C1 segment of cervical spinal cord (tissue), 14 donors: Measurements from ENCODE around the gene GCM1.
"Not testable (repeated sequence)": the region's sequence is repeated elsewhere in the genome, so short reads cannot be mapped to it uniquely, and the experiment has no call there.

Experiments
- DNase-seq, 14 donors: peaks; one replicate each; lab custom pipeline; 2025; lab: John Stamatoyannopoulos, UW

Gene GCM1, protein sequence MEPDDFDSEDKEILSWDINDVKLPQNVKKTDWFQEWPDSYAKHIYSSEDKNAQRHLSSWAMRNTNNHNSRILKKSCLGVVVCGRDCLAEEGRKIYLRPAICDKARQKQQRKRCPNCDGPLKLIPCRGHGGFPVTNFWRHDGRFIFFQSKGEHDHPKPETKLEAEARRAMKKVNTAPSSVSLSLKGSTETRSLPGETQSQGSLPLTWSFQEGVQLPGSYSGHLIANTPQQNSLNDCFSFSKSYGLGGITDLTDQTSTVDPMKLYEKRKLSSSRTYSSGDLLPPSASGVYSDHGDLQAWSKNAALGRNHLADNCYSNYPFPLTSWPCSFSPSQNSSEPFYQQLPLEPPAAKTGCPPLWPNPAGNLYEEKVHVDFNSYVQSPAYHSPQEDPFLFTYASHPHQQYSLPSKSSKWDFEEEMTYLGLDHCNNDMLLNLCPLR

GRCh38 chr6:53148684-53149083 lies at the start of gene GCM1:
Gene GCM1 (minus strand): TSS chr6:53148841. CDS start chr6:53145632, 3,209 bp downstream.
- no peak for DNase-seq

DNA sequence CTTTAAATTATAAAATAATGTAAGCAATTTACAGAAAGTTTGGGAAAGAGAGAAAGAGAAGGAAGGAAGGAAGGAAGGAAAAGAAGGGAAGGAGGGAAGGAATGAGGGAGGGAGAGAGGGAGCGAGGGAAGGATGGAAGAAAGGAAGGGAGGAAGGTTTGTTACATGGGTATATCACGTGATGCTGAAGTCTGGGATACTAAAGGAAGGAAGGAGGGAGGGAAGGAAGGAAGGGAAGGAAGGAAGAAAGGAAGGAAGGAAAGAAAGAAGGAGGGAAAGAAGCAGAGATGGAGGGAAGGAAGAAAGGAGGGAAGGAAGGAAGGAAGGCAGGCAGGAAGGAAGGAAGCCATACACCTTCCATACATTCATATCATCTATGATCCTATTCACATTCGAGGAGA lies 48.9 kb upstream of the GCM1 start:
- DNase-seq = no peak

DNA sequence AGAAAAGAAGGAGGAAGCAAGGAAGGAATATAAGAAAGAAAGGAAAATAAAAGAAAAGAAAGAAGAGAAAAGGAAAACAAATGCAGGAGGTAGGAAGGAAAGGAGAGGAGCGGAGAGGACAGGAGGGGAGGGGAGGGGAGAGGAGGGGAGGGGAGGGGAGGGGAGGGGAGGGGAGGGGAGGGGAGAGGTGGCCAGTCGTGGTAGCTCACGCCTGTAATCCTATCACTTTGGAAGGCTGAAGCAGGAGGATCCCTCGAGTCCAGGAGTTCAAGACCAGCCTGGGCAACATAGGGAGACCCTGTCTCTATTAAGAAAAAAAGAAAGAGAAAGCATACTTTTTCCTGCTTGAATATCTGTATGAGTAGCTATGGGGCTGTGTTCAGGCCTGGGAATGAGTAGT lies 46.4 kb upstream of the GCM1 start:
- no peak for DNase-seq

DNA sequence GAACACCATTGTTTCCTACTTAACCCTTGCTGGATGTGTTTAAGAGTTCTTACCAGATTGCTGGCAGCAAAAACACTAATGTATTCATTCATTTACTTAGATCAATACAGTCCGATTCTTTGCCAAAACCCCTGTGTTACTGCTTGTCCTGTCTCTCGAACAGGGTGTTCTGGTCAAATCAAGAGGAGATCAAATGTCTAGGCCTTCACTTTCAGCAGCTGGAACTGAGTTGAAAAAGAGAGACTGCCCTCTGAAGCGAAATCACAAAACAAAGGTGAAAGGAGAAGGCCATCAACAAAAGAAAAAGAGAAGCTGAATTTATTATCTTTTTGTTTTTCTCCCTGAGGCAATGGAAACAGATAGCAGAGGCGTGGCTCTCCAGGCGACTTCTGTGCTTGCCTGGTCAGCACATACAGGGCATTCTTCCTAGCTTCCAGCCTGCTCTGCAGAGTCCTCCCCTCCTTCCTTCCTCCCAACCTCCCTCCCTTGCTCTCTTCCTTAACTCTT lies 44.1 kb upstream of the GCM1 start:
- peak in 1 of 14 donors; percentile 1 for DNase-seq

- DNase-seq = no peak
Measured at GRCh38 chr6:53189554-53189953, 40.9 kb upstream of the GCM1 start.

DNA sequence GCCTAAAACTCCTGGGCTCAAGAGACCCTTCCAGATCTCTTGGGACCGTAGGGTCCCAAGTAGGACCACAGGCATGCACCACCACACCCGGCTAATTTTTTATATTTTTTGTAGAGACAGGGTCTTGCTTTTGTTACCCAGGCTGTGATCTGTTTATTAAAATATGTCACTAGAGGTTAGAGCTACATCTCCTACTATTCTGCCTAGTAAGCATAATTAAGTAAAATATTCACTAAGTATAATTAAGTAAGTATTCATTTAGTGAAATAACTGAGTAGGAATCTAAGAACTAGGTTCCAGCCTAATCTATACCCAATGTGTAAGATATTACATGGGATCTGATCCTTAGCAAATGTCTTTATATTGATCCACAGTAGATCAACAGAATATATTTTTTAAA lies 40.2 kb upstream of the GCM1 start:
- DNase-seq = no peak

GRCh38 chr6:53180678-53181077 lies 32.0 kb upstream of the GCM1 start:
- no peak for DNase-seq

DNA sequence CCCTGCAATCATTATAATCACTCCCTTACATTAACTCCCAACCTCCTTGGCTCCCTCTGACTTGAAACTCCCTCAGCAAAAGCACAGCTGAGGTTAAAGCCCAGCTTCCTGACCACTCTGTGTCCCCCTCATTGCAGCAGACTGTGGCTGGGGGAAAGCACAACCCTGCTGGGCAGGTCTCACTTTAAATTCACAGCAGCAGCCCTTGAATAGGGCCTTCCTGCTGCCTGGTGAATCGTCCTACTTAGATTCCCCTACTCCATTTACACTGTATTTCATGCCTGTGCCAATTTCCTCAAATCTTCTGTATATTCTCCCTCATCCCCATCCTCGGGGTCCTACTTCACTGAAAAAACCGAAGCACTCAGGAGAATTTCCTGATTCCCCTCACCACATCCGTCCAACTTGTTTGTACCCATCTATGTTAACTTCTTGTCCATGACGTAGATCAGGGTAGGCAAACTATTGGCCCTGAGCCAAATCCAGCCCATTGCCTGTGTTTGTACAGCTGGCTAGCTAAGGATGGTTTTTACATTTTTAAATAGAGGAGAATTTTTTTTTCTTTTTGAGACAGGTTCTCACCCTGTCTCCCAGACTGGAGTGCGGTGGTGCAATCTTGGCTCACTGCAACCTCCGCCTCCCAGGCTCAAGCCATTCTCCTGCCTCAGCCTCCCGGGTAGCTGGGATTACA lies 31.5 kb upstream of the GCM1 start:
- DNase-seq = no peak

DNA sequence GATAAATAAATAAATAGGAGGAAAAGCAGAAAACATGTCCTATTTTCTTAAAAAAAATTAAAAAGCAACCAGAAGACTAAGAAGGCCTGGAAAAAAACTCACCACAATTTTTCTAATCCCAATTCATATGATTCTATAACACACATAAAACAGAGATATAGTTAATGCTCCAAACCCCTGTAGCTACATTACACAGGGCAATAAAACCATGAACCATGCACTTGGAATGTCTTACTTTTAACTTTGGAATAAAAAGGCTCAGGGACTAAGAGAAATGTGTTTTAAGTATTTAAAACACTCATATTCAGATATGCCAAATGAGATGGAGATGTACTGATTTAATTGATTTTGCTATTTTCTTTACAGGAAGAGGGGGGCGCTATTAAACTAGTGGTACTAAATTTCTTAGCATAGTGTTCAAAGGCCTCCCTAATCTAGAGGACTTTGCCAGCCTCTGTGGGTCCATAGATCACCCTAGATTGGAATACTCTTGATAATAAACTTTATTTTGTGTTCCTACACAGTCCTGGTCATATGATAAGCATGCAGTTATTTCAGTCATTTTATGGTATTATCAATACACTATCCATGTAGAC lies 30.3 kb upstream of the GCM1 start:
- DNase-seq = no peak

GRCh38 chr6:53175027-53175426 lies 26.4 kb upstream of the GCM1 start:
- DNase-seq = no peak

DNA sequence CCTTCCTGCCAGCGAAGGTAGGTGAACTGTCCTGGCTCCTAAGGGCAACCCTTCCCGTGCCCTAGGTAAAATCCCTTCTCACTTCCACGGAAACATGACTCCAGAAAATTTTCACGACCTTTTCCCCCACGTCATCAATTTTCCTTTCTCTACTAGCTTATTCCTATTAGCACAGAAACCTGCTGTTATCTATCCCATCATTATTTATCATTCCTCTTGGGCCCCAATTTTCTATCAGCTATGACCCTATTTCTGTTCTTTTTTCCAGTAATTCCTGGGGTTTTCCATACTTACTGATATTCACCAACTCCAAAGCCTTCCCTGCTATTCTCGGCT lies 23.8 kb upstream of the GCM1 start:
- no peak for DNase-seq

DNA sequence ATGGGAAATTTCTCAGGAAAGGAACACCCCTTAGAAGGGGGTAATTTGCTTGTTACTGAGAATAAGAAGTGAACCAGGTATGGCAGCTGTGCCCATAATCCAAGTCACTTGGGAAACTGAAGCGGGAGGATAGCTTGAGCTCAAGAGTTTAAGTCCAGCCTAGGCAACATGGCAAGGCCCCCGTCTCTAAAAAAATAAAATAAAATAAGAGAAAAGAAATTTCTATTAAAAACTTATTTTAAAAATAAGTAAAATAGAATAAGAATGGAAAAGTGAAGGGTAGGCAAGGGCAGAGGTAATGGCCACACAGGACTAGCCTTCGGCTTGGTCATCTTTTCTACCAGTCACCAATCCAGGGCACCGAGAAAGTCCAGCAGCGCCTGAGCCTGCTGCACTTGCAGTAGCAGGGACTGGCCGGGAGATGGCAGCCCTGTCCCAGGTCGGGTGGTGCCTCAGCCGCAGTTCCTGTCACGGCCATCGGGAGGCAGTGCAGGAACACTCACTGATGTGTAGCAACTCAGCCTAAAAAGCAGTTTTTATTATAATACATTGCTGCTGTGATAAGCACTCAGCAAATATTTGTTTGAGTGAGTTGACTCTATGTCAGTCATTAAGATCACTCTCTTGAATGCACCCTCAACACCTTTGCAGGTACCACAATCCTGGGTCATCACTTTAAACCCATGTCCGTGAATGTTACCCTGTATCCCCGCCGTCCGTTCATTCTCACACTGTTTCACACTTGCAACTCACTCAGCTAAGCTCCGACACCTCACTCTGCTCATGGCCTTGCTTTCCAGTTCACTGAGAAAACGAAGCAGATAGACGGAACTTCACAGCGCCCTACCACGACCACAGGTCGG lies 23.2 kb upstream of the GCM1 start:
- DNase-seq = peak in 13 of 14 donors; percentile 26 to 90 (median 78)

GRCh38 chr6:53168516-53169267 lies 20.1 kb upstream of the GCM1 start:
- DNase-seq = no peak

GRCh38 chr6:53165293-53165692 lies 16.7 kb upstream of the GCM1 start:
- no peak for DNase-seq

DNA sequence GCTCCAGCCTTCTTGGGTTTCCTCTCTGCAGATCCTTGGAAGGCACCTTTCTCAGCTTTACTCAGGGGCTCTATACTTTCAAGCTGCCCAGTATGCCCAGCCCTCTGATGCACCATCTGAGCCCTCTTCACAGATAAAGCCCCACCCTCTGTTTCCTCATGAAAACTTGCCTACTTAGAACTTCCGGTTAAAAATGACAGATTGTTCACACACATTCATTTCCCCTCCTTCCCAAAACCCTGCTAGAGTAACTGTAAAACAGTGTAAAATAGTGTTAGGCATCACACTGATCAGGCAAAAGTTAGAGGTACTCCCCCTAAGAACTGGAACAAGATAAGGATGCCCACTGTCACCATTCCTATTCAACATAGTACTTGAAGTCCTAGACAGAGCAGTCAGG lies 14.0 kb upstream of the GCM1 start:
- no peak for DNase-seq

- DNase-seq = no peak
Measured at GRCh38 chr6:53161481-53162009, 12.9 kb upstream of the GCM1 start.

DNA sequence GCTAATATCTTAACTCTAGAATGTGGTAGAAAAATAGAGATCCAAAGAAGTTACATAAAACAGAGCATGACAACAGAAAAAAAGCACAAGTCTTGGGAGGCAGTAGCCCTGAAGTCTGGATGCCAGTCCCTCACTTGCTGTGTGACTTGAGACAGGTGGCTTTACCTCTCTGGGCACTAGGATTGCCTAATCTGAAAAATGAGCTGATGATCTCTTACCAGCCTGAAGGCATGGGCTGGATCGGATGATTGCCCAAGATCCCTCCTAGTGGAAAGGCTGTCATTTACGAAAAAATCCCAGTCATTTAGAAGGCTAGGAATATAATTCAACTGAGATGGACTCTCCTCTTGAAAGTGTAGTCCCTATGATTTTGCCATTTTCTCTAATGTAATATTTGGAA lies 10.9 kb upstream of the GCM1 start:
- DNase-seq = no peak

DNA sequence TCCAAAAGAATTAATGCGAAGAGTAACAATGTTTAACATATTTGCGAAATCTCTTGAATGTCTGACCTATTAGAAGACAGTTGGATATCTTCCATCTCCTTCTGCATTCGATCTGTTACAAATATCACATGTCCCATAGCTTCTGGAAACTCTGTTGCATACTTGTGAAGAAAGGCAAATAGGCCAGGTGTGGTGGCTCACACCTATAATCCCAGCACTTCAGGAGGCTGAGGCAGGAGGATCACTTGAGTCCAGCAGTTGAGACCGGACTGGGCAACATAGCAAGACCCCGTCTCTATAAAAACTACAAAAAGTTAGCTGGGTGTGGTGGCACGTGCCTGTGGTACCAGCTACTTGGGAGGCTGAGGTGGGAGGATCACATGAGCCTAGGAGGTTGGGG lies 9.4 kb upstream of the GCM1 start:
- not testable (repeated sequence) for DNase-seq

- DNase-seq = not testable (repeated sequence)
Measured at GRCh38 chr6:53155279-53155678, 6.6 kb upstream of the GCM1 start.

DNA sequence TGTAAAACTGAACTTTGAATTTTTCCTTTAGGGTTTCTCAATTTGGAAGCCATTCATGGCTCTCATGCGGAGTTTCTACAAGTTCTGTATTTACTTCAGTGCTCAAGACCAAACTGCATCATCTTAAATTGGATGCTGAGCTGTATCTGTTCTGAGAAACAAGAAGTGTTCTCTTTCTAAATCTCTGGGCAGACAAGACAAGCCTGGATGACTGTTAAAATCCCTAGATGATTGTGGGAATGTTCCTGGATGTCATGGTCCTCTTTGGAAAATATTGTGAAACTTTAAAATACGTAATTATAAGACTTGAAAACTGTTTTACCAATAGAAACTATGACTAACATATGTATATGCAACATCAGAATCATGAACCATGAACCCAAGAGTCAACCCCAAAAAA lies 6.2 kb upstream of the GCM1 start:
- no peak for DNase-seq

- DNase-seq = no peak
Measured at GRCh38 chr6:53154071-53154470, 5.4 kb upstream of the GCM1 start.
